HuH-7 (cell line): ENCODE data around the gene NUFIP2.
"Not testable (repeated sequence)": the region's sequence is repeated elsewhere in the genome, so short reads cannot be mapped to it uniquely, and the experiment has no call there.

ENCODE experiments used
- DNase-seq: peaks from one replicate; pipeline ENCODE4 v3.0.0; 2011; ENCODE audit warnings: low spot score

NUFIP2 gene

DNA sequence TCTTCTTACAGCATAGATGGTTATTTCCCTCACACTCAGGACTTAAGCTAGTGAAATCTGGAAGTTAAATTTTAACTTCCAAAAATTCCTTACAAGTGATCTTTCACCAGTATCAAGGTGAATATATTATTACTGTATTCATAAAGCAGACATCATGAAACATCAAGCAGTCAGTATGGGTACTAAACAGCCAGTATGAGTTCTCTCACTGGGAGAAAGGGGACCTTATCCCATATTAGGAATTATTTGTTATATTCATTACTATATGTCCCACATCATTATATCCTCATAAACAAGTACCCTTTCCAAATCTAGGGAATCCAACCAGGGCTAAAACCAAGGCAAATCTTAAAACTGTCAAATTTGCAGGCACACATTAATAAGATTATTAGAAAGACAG, 15.3 kb downstream of the NUFIP2 start:
- DNase-seq: no peak

DNA sequence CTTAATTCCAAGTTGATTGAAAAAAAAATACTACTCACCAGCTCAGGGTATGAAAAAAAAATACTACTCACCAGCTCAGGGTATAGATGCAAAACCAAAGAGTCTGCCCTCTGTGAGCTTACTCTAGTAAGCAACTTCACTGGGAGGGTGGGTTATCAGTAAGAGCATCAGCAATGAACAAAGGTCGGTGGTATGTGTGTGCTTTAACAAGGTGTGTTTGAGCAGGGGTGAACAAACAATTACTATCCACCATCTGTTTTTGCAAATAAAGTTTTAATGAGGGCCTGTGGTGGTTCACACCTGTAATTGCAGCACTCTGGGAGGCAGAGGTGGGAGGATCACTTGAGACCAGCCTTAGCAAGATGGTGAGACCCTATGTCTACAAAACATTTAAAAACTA, 20.0 kb downstream of the NUFIP2 start:
- peak; percentile 48 for DNase-seq

DNA sequence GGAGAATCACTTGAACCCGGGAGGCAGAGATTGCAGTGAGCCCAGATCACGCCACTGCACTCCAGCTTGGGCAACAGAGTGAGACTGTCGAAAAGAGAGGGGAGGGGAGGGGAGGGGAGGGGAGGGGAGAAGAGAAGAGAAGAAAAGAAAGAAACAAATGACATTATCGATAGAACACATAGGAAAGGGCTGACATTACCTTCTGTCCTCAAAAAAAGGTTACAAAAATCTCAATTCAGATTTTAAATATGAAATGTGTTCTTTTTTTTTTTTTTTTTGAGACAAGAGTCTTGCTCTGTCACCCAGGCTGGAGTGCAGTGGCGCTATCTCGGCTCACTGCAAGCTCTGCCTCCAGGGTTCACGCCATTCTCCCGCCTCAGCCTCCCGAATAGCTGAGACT, 22.0 kb downstream of the NUFIP2 start:
- DNase-seq: not testable (repeated sequence)

DNA sequence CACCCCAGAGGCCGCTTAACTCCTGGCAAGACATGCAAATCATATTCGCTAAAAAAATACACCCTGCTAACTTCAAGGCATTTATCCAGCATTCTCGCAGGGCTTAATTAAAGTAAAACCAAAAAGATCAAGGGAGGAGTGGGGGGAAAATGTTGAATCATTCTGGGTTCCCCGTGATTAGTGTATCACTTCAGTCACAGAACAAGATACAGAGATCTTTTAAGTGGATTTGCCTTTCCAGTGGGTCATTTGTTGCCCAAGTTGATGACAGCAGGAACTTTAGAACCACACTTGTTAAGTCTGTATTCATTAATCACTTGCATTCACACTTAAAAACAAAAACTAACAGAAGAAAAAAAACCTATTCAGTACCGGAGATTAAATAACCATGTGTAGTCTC, 30.0 kb downstream of the NUFIP2 start:
- no peak for DNase-seq

DNA sequence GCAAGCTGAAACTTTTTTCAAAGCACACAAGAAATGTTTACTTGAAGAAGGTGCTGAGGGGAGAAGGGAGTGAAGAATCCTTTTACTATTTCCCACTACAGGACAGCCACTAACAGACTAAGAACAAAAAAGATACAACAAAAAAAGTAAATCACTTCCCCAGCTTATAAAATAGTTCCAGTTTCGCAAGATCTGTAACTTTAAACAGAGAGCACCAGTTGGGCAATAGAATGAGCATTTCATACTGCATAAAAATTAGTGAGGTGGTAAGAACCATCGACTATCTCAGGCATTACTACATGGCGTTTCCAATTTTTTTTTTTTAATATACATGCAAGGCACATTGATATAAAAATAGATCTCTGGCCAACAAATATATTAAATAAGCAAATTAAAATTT, 36.2 kb downstream of the NUFIP2 start:
- no peak for DNase-seq

DNA sequence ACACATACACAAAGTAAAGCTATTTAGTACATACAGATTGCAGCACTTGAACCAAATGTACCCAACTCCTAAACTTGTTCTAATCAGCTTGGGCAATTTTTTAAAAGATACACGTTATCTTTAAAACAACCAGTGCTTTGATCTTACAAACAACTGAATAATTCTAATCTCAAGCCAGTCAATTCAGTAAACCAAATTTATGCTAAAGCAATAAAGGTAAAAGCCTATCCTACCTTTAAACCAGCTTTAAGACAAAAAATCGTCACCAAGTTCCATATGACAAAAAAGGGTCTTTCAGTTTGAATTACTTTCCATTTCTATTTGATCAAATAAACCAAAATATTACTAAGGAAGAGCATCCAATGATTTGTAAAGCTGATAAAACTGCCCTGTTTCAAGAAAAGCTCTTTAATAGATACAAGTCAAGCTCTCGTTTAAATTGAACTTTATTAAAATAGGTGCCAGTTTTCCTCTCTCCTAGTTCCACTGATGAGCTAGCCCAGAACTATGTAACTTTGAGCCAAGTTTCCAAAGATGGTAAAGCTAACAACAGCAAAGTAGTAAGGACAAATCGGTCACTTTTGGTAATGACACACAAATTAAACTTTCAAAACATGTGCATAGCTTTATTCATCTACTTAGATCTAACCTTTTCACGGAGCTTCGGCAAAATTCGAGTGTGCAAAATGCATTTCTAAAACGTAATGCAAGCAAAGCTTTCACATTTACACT, 37.0 kb downstream of the NUFIP2 start:
- DNase-seq: no peak

DNA sequence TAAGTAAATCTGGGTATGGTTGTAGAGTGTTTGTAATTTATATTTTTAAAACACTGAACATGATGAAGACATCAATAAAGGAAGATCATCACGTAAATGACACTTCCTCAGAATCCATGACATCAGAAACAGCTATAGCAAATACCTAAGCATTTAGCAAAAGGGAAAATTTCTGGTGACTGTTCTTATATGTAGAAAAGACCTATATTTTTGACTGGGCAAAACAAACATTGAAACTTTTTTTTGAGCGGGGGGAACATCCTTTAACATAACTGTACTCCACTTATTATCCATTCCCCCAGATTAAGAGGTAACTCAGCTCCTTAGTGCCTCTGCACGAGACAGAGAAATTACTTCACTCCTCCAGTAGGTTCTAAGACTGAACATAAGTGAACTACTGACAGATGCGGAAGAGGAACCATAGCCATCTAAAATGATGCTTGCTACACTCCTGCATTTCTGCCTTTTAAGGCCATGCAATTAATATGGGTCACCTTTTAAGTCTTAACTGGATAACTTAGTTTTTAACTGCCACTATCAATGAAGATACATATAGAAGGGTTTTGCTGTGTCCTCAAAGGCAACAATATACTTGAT, 37.9 kb downstream of the NUFIP2 start:
- no peak for DNase-seq

DNA sequence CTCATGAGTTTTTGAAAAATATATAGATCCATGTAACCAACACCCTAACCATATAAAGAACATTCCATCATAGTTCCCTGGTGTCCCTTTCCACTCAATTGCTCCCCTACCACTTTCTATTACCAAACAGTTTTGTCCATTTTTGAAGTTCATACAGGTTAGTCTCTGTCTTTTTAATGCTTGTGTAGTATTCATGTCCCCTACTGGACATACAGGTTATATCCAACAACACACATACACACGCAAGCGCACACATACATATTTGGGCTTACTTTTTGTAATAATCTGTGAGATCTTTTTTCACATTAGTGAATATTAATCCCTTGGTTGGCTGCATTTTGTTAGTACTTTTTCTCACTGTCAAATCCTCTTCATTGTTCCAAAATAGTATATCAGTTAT, 40.9 kb downstream of the NUFIP2 start:
- no peak for DNase-seq

DNA sequence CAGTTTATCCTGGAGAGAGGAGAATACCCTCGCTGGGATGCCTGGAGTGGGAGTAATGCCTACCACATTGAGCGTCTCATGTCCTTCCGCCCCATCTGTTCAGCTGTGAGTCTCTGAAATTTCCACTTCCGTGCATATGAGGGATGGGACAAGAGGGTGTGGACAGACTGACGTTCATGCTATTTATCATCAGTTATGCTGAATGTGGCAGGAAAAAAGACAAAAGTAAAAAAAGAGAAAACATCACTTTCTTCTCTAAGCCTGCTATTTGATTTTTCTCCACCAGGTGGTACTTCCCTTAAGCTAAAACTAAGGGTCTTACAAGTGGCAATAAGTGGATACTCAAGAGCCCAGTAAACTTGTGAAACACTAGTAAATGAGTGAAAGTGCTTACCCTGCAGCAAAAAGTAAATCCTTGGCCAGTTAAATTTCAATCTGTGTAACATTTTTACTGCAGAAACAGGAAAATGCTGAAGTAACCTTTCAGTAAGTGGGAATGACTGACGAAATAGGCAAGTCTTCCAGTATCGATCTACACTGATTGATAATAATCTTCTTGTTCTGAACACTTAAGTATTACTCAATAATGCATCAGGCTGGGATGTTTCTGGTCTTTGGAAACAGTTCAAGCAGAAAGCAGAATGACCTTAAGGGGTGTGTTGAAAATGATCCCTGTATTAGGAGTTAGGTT, 41.7 kb downstream of the NUFIP2 start:
- DNase-seq: peak; percentile 30

DNA sequence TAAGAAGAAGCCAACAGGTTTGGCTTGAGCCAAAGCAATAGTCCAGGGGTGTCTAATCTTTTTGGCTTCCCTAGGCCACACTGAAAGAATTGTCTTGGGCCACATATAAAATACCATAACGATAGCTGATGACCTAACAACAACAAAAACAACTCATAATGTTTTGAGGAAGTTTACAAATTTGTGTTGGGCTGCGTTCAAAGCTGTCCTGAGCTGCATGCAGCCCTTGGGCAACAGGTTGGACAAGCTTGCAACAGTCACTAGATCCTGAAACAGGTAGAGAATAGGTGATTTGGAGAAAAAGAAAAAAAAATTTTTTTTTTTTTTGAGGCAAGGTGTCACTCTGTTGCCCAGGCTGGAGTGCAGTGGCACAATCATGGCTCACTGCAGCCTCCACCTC, 42.8 kb downstream of the NUFIP2 start:
- DNase-seq: no peak

DNA sequence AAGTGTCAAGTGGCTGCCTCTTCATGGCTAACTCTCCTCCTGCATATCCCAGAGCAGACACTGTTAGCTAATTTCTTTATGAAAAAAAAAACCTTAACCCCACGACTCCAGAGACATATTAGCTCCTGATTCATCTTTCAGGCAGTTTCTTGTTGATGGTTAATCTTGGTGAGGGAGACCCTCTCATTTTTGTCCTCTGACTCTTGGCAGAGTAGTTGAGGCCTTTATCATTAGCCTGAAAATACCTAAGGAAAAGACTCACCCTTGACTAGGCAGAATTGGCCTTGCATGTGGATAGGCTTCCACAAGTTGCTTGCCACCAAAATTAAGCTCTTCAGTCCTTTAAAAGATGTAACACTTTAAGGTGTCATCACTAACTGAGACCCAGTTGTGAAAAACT, 43.3 kb downstream of the NUFIP2 start:
- DNase-seq: no peak

DNA sequence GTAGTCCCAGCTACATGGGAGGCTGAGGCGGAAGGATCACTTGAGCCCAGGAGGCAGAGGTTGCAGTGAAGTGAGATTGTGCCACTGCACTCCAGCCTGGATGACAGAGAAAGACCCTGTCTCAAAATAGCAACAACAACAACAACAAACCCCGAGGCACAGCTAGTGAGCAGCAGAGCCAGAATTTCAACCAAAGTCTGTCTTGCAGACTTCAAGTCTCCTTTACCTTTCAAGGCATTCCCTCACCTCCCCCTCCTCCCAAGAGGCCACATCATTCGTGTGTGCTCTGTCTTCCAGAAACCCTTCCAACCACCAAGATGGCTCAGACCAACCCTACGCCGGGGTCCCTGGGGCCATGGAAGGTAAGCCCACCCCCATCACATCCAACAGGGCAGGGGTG, 45.1 kb downstream of the NUFIP2 start:
- DNase-seq: no peak

DNA sequence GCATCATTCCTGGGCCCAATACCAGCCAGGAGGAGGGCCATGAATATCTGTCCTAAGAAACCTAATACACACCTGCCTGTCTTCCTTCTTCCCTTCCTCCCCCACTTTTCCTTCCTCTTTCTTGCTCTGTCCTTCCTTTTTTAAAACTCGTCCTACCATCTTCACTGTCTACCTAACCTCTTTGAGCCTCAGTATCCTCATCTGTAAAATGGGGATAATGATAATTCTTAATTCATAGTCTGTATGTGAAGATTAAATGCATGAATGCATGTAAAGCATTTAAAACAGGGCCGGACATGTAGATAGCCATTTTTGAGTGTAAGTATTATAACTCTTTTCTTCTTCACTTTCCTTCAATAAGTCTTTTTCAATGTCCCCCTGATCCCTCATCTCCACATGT, 46.7 kb downstream of the NUFIP2 start:
- no peak for DNase-seq

DNA sequence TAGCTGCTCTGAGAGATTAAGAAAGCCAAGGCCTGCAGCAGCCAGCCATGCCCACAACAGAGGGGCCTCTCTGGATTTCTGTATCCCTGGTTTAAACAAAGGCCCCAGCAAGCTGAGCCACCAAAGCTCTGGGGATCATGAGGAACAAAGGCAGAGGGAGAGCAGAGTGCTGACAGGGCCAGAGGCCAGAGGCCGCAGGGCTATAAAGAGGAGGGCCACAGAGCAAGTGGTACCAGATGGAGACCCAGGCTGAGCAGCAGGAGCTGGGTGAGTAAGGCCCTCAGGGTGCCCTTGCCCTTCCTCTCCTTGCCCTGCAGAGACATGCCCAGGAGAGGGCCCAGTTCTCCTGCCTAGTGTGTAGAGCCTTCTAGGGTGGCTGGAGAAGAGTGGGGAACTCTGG, 47.3 kb downstream of the NUFIP2 start, which contains the start of gene CRYBA1:
CRYBA1 (plus strand) TSS at position 232 of the 400 bp plus-strand sequence; CDS start at position 237, 5 bp downstream.
- DNase-seq: no peak

DNA sequence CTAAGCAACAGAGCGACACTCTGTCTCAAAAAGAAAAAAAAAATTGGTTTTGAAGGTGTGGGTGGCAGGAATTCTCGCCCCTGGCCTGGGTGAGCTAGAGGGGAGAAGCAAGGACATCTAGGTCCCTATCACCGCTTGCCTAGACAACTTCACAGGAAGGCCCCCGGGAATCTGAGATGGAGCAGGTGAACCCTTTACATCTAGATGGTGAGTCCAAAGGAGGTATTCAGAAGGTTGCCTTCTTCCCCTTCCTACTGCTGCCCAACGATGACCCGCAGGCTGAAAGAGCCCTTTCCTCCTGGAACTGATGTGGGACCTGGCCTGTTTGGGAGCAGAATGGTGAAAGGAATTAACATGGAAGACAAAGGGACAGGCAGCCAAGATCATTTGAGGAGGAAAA, 48.5 kb downstream of the NUFIP2 start:
- no peak for DNase-seq

DNA sequence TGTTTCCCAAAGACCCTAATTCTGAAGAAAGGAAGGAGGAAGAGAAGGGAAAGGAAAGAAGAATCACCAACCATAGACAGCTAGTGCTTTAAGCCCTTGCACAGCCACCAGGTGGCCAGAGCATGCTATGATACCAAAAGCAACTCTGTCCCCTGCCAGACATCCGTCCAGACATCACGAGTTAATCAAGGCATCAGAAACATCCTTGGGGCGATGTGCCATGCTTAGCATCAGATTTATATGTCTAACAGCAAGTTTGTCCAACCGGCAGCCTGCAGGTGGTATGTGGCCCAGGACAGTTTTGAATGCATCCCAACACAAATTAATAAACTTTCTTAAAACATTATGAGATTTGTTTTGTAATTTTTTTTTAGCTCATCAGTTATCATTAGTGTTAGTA, 50.2 kb downstream of the NUFIP2 start:
- DNase-seq: peak; percentile 49

DNA sequence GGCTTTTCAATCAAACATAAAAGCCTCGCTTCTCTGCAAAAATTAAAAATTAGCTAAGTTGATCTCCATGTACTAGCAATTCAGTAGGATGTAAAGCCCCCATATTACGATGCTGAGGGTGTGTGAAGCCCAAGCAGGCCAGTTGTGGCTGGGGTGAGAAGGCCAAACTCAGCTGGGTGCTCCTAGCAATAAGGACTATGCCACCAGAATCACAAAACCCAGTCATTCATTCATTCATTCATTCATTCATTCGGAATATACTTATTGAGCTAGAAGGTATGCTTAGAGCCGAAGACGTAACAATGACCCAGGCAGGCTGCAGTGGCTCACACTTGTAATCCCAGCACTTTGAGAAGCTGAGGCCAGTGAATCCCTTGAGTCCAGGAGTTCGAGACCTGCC, 51.2 kb downstream of the NUFIP2 start:
- no peak for DNase-seq

DNA sequence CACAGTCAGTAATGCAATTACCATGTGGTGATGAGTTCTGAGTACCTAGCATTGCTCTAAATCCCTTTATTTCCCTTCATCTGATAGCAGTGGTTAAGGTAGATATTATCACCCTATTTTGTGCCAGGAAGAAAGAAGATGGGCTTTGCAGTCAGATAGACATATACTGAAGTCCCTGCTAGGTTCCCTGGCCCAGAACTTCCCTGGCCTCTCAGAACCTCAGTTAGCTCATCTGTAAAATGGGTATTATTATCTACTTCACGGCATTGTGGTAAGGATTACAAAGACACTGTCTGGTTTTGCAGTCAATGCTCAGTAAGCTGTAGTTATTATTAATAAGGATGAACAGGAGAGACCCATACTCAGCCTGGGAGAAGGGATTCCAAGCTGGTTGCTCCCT, 51.9 kb downstream of the NUFIP2 start:
- DNase-seq: no peak

DNA sequence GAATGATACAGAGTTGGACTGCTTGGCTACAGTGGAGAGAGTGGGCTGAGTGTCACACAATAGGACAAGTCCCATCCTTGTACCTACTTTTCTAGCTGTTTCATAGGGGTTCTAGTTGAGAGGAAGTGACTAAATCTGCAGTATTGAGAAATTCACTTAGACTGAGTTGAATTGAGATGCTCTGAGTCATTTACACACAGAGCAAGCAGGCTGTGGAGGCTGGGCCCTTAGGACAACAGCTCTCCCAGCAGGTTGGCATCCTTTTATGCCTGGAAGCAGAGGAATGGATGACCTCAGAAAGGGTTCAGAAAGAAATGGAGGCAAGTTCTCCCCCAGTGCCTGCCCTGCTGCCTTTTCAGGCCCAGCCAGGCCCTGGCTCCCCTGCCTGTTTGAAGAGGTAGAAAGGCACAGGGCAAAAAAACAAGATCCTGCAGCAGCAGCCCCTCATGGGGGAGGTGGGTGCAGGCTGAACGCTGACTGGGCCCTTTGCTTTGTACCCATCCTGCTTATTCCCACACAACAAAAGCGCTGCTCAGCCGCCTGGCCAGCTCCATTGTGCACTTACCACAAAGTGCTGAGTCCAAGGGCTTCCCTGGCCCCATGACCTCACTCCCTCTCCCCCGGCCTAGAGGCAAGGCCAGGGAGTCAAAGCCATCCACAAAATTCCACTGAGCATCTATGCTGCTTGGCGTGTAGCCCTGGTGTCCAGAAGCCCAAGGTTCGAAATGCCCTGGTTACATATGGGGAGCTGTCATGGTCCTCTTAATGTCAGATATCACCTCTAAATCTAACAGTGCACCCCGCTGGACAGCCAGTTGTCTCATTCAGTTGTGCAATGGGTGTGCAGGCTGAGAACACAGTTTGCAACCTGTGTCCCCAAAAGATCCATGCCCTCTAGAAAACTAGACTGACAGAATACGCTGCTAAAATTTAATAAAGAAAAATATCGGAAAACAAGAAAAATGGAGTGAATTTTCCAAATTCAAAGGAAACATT, 52.7 kb downstream of the NUFIP2 start:
- no peak for DNase-seq

DNA sequence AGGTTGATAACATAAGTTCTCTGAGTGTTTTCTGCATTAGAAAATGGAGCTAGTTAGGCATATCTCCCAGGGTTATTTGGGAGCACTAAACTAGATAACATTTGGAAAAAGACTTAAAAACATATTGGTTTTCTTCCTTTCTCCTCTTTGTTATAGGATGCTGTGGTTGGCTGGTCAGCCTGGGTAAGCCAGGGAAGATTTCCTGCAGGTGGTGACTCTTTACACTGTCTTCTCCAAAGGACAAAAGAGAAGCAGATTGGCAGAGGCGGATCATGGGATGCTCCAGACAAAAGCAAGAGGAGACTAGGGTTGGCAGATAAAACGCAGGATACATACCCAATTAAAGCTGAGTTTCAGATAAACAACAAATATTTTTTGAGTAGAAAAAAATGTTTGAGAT, 53.5 kb downstream of the NUFIP2 start:
- no peak for DNase-seq

DNA sequence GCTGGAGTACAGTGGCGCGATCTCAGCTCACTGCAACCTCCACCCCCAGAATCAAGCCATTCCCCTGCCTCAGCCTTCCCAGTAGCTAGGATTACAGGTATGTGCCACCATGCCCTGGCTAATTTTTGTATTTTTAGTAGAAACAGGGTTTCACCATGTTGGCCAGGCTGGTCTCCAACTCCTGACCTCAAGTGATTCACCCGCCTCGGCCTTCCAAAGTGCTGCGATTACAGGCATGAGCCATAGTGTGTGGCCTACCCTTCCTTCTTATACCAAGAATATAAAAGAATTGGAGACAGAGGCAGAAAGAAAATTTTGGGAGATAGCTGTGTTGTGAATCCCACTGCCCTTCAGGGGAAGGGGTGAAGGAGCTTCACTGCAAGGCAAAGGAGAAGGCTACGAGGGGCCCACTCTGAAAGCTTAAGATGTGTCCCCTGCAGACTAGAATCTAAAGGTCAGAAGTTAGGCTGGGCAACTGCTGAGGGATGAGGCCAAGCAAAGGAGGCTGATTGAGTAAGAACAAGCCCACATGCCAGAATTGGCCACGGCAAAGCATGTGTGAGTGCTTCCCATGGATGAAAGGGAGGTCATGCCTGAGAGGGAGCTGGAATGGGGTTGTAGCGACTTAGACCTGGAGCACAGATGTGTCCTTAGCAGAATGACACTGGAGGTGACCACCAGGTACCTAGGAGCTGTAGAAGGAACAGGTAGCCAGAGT, 55.7 kb downstream of the NUFIP2 start:
- DNase-seq: no peak
